Tibial artery (tissue), 4 donors: ENCODE data around the gene PCDHGA2.

Experiments
- DNase-seq, 2 donors: peaks; one replicate each; pipeline ENCODE4 v3.0.0-alpha.2; 2019
- H3K27ac ChIP-seq, 2 donors: fragments of 200-600 bp; sonication (generic) in 1 of 2; 1 replicate in 1 of 2; 2 replicates in 1 of 2; pipeline ENCODE4 v1.5.1; 2018 to 2019; ENCODE audit warnings: mild to moderate bottlenecking in 1 of 2
- H3K27me3 ChIP-seq, 2 donors: fragments of 200-600 bp; sonication (generic) in 1 of 2; one replicate each; pipeline versions ENCODE4 v1.5.1 to v1.6.0; 2016 to 2019
- H3K36me3 ChIP-seq, 3 donors: fragments of 200-600 bp; sonication (generic) in 2 of 3; one replicate each; pipeline ENCODE4 v1.5.1; 2016 to 2019; ENCODE audit warnings: mild to moderate bottlenecking in 2 of 3
- H3K4me1 ChIP-seq, 4 donors: fragments of 200-600 bp; sonication (generic) in 2 of 4; 1 replicate in 3 of 4; 2 replicates in 1 of 4; pipeline ENCODE4 v1.5.1; 2016 to 2019
- H3K4me3 ChIP-seq, 2 donors: fragments of 200-600 bp; sonication (generic) in 1 of 2; 1 replicate in 1 of 2; 2 replicates in 1 of 2; pipeline ENCODE4 v1.5.1; 2018 to 2019; ENCODE audit warnings: mild to moderate bottlenecking in 2 of 2
- H3K9me3 ChIP-seq, 3 donors: fragments of 200-600 bp; sonication (generic) in 1 of 3; one replicate each; pipeline ENCODE4 v1.5.1; 2016 to 2019
- intact Hi-C: fragments of 100-400 bp; cut with DNase I; formaldehyde crosslinking; loops from one replicate; pipeline ENCODE4 v1.15.0; 2023; ENCODE audit warnings: low total_unique reads
- TF ChIP-seq, protein P1 (sequence below), 2 experiments: fragments of 200-600 bp in 1 of 2; fragments of 450-650 bp in 1 of 2; IDR thresholded peaks; one replicate each; pipeline ENCODE4 v1.5.1; 2017 to 2019; ENCODE audit warnings: antibody characterized with exemption in 2 of 2, mild to moderate bottlenecking in 1 of 2, moderate library complexity in 1 of 2

PCDHGA2 gene

GRCh38 chr5:141319202-141319601, 19.4 kb upstream of the PCDHGA2 start:
- H3K36me3 ChIP-seq, result peaks cover 47 to 58% (median 56%) of the 10 kb centered on the region in 3 donors
- no peaks in the 10 kb centered on the region for H3K27me3 ChIP-seq
- H3K4me1 ChIP-seq, result peaks cover 0 to 12% (median 3%) of the 10 kb centered on the region in 4 donors
- TF ChIP-seq, protein P1, sequence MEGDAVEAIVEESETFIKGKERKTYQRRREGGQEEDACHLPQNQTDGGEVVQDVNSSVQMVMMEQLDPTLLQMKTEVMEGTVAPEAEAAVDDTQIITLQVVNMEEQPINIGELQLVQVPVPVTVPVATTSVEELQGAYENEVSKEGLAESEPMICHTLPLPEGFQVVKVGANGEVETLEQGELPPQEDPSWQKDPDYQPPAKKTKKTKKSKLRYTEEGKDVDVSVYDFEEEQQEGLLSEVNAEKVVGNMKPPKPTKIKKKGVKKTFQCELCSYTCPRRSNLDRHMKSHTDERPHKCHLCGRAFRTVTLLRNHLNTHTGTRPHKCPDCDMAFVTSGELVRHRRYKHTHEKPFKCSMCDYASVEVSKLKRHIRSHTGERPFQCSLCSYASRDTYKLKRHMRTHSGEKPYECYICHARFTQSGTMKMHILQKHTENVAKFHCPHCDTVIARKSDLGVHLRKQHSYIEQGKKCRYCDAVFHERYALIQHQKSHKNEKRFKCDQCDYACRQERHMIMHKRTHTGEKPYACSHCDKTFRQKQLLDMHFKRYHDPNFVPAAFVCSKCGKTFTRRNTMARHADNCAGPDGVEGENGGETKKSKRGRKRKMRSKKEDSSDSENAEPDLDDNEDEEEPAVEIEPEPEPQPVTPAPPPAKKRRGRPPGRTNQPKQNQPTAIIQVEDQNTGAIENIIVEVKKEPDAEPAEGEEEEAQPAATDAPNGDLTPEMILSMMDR (IDR thresholded peaks at IDR 0.05), result no peak
- intact Hi-C loops, result no loop called here
- DNase-seq, result no peak
- H3K4me3 ChIP-seq, result no peak overlapping the region
- no peak overlapping the region for H3K27ac ChIP-seq
- peaks cover 19 to 71% (median 44%) of the 10 kb centered on the region in 3 donors for H3K9me3 ChIP-seq

DNA sequence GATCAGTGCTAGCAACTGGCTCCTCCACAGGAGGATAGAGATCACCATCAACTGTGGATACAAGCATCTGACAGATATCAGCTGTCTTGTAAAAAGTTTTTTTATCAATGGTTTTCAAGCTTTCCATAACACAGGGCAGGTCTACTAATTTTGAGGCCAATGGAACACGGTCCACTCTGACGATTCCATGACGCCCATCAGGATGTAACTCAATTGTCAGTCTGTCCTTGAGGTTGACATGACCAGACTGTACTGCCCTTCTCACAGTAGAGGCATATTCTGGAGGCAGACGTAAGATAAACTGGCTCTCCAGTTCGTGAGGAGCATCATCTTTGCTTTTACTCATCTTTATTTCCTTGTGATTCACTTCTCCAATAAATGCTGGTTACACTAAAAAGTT, 18.9 kb upstream of the PCDHGA2 start:
- intact Hi-C loops, result loop anchor here (5.0 to 10.0 kb wide), 2 partner anchors 95 to 243 kb away; partner anchors contain the start of genes PCDHGA10 and PCDHGB7
- Histone ChIP-seq H3K27ac (no peak overlapping the region), H3K4me3 (peak overlapping the region; percentile 69 to 71), H3K36me3 (peaks cover 47 to 53% (median 53%) of the 10 kb centered on the region in 3 donors), H3K27me3 (no peaks in the 10 kb centered on the region), H3K4me1 (peaks cover 0 to 12% (median 3%) of the 10 kb centered on the region in 4 donors), H3K9me3 (peaks cover 18 to 66% (median 44%) of the 10 kb centered on the region in 3 donors)
- no peak for DNase-seq
- TF ChIP-seq, protein P1 (IDR thresholded peaks at IDR 0.05), result no peak

- TF ChIP-seq, protein P1 (IDR thresholded peaks at IDR 0.05), result peak; percentile 69 to 78
- intact Hi-C loops, result loop anchor here (5.0 to 10.0 kb wide), 2 partner anchors 94 to 242 kb away; partner anchors contain the start of genes PCDHGA10 and PCDHGB7
- H3K27ac ChIP-seq, result peak within 1 kb of the TSS; percentile 85 to 89
- peaks cover 42 to 45% (median 45%) of the 10 kb centered on the region in 3 donors for H3K36me3 ChIP-seq
- DNase-seq, result peak; percentile 81 to 91
- no peaks in the 10 kb centered on the region for H3K27me3 ChIP-seq
- peaks cover 14 to 58% (median 41%) of the 10 kb centered on the region in 3 donors for H3K9me3 ChIP-seq
- peaks cover 0 to 12% (median 3%) of the 10 kb centered on the region in 4 donors for H3K4me1 ChIP-seq
- peak within 1 kb of the TSS; percentile 69 to 71 for H3K4me3 ChIP-seq
These were observed 18.1 kb upstream of the PCDHGA2 start, which contains the start of gene TAF7 for GRCh38 chr5:141320225-141321169. Gene TAF7 (minus strand): TSS chr5:141320784. CDS start chr5:141320044, 740 bp downstream.

- Histone ChIP-seq H3K9me3 (peaks cover 11 to 46% (median 31%) of the 10 kb centered on the region in 3 donors), H3K27me3 (no peaks in the 10 kb centered on the region), H3K36me3 (peaks cover 24 to 28% (median 27%) of the 10 kb centered on the region in 3 donors), H3K27ac (no peak overlapping the region), H3K4me1 (peaks cover 0 to 16% (median 3%) of the 10 kb centered on the region in 4 donors), H3K4me3 (no peak overlapping the region)
- intact Hi-C loops, result loop anchor here (5.0 to 10.0 kb wide), 2 partner anchors 93 to 240 kb away; partner anchors contain the start of genes PCDHGA10 and PCDHGB7
- TF ChIP-seq, protein P1 (IDR thresholded peaks at IDR 0.05), result no peak
- DNase-seq, result no peak
These were observed 16.3 kb upstream of the PCDHGA2 start for GRCh38 chr5:141322261-141322660.

GRCh38 chr5:141326088-141326854, 12.3 kb upstream of the PCDHGA2 start:
- intact Hi-C loops, result loop anchor here (10.0 kb wide), 1 partner anchor 89 kb away; the partner anchor contains the start of genes PCDHGA10 and PCDHGB7
- Histone ChIP-seq H3K4me3 (peak overlapping the region; percentile 50 to 55), H3K27me3 (no peaks in the 10 kb centered on the region), H3K4me1 (peaks cover 0 to 7% (median 2%) of the 10 kb centered on the region in 4 donors), H3K27ac (peak overlapping the region; percentile 73 to 74), H3K9me3 (peaks cover 4 to 57% (median 31%) of the 10 kb centered on the region in 3 donors), H3K36me3 (peaks cover 0 to 19% (median 12%) of the 10 kb centered on the region in 3 donors)
- TF ChIP-seq, protein P1 (IDR thresholded peaks at IDR 0.05), result peak; percentile 47 to 57
- peak; percentile 52 to 82 for DNase-seq
